Right lobe of liver (tissue), 6 donors: ENCODE data around the gene PDGFB. TPM values are rescaled to one million over a fixed set of nuclear protein-coding genes. Genes with fewer than 3 reads are reported as not detected.
A peak's percentile ranks its signal among the peaks of the same experiment; 100 is the strongest.

ENCODE experiments used
- ATAC-seq, 4 donors: fragments of 200-7000 bp; cut with Tn5 transposase; one replicate each; pipeline ENCODE4 v1.9.1; 2020; ENCODE audit warnings: mild to moderate bottlenecking in 4 of 4, moderate library complexity in 4 of 4
- DNase-seq, 3 donors: peaks; one replicate each; pipeline ENCODE4 v3.0.0-alpha.2; 2020
- H3K27ac ChIP-seq, 3 donors: fragments of 200-600 bp; one replicate each; pipeline ENCODE4 v1.8.0; 2022
- H3K27me3 ChIP-seq, 2 donors: fragments of 200-600 bp; one replicate each; pipeline ENCODE4 v1.8.0; 2022
- H3K36me3 ChIP-seq, 4 donors: fragments of 200-600 bp; sonication (generic) in 1 of 4; one replicate each; pipeline versions ENCODE4 v1.5.1 to v1.8.0; 2017 to 2022; ENCODE audit warnings: control low read depth in 1 of 4
- H3K4me1 ChIP-seq, 4 donors: fragments of 200-600 bp; sonication (generic) in 1 of 4; one replicate each; pipeline versions ENCODE4 v1.5.1 to v1.8.0; 2017 to 2022; ENCODE audit warnings: control low read depth in 1 of 4
- H3K4me3 ChIP-seq, 3 donors: fragments of 200-600 bp; one replicate each; pipeline ENCODE4 v1.8.0; 2022
- H3K9me3 ChIP-seq, 4 donors: fragments of 200-600 bp; sonication (generic) in 1 of 4; one replicate each; pipeline versions ENCODE4 v1.5.1 to v1.8.0; 2017 to 2022; ENCODE audit warnings: control low read depth in 1 of 4
- POLR2A ChIP-seq: fragments of 450-650 bp; IDR thresholded peaks from one replicate; pipeline ENCODE4 v1.6.1; 2017; ENCODE audit warnings: antibody characterized with exemption, mild to moderate bottlenecking
- WGBS: methylation state at CpG from one replicate; pipeline ENCODE4 v1.1.6; 2018; ENCODE audit warnings: low coverage, low lambda C conversion rate; ENCODE audit not compliant: insufficient coverage; ENCODE audit errors: missing lambda C conversion rate; 5-methylcytosine and 5-hydroxymethylcytosine counted together
- intact Hi-C, 2 donors: fragments of 100-400 bp; cut with DNase I; formaldehyde crosslinking; loops; one replicate each; pipeline versions ENCODE4 v1.11.2 to v1.14.1; 2022
- total RNA-seq, 6 experiments: library from RNA; depleted of rRNA in 2 of 6; stranded (reverse); fragments of >200 nt in 2 of 6; fragmentation: NEBNext Ultra II Directional in 3 of 6; extraction: Animal tissue kit (Norgen Biotek cat#: 25700) in 3 of 6; gene quantifications; one replicate each; pipeline versions ENCODE4 v1.1.0 to v1.2.4, GENCODE V29; 2016 to 2023
- TF ChIP-seq, protein P1 (sequence below), 4 donors: fragments of 200-600 bp in 3 of 4; fragments of 450-650 bp in 1 of 4; IDR thresholded peaks; one replicate each; pipeline versions ENCODE4 v1.5.1 to v1.8.0; 2016 to 2022; ENCODE audit warnings: antibody characterized with exemption in 4 of 4, mild to moderate bottlenecking in 2 of 4
- donor health status: DM: no; HTN: yes; CAD: no.
- donor health status: DM: no; HTN: no; CAD: no.
- donor health status: DM: no; HTN: no; CAD: no.
- donor health status: DM: no; HTN: yes; CAD: no.
- donor health status: DM: no; HTN: yes; CAD: no.

Gene PDGFB
- total RNA-seq, 6 experiments from 2014 or later, result 0.90 to 10.2 (median 3.3) TPM

DNA sequence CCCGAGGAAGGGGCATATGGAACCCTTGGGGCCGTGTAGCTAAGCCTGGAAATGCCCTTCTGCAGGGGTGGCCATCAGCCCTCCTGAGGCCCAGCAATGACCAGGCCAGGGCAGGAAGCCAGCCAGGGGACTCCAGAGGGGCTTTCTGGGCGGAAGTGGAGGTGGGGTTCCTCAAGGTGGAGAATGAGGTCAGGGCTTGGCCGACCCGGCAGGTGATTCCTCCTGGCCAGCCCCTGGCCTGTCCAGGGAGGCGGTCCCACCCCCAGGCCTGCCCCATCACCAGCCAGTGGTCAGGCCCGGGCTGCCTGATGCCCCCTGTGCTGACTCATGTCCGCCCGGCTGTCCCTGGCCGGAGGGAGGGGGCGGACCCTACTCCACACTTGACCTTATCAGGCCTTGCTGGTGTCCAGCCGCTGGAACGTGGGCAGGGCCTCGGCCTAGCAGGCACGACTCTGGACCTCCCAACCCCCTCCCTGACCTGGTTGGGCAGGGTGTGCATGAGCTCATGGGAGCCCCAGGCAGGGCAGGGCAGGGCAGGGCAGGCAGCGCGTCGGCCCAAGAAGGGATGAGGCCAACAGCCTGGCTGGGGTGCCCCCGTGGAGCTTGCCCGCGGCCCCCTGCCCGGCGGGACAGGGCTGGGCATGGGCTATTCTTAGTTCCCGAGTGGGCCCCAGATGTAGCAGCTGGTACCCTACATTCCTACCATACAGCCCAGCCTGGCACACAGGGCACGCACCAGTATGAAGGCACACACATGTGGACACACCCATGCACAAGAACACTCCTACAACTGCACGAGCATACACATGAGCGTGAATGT, 38.8 kb upstream of the PDGFB start:
- Histone ChIP-seq H3K4me1 (no peaks in the 10 kb centered on the region), H3K27ac (peak overlapping the region; percentile 36 to 65 (median 47)), H3K9me3 (no peaks in the 10 kb centered on the region), H3K27me3 (no peaks in the 10 kb centered on the region), H3K36me3 (no peaks in the 10 kb centered on the region), H3K4me3 (no peak overlapping the region)
- TF ChIP-seq, protein P1, sequence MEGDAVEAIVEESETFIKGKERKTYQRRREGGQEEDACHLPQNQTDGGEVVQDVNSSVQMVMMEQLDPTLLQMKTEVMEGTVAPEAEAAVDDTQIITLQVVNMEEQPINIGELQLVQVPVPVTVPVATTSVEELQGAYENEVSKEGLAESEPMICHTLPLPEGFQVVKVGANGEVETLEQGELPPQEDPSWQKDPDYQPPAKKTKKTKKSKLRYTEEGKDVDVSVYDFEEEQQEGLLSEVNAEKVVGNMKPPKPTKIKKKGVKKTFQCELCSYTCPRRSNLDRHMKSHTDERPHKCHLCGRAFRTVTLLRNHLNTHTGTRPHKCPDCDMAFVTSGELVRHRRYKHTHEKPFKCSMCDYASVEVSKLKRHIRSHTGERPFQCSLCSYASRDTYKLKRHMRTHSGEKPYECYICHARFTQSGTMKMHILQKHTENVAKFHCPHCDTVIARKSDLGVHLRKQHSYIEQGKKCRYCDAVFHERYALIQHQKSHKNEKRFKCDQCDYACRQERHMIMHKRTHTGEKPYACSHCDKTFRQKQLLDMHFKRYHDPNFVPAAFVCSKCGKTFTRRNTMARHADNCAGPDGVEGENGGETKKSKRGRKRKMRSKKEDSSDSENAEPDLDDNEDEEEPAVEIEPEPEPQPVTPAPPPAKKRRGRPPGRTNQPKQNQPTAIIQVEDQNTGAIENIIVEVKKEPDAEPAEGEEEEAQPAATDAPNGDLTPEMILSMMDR (IDR thresholded peaks at IDR 0.05), result no peak
- peak; percentile 28 for TF ChIP-seq POLR2A
- intact Hi-C loops, result no loop called here
- DNase-seq (peak; percentile 68 to 89 (median 74)), ATAC-seq (peak; percentile 75 to 86 (median 82))
- 35% methylated on average over 5 of the region's 27 CpGs for whole genome bisulfite sequencing

DNA sequence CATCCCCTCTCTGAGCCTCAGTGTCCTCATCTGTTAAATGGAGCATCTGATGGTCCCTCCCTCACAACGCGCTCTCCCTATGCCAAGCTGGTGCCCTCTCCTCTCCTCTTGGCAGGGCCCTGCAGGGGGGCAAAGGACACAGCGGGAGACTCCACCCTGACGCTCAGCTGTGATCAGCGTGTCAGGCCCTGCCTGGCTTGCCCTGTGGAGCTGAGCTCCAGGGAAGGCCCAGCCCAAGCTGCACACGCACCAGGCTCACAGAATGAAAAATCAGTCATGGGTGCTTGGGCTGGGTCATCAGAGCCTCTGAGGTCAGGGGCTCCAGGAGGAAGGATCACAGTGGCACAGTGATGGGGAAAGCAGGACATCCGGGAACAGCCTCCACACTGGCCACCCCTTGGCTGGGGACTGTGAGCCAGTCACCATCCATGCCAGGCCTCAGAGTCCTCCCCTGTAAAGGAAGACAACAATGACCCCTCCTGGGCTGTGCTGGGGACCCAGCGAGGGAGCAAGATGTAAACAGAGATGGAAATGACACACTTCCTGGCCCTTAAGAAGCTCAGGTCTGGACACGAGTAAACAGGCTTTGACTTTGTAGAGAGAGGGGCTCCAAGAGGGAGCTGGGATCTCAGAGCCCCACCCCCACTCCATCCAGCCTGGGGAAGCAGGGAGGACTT, 38.0 kb upstream of the PDGFB start:
- WGBS, result 27% methylated on average over 5 of the region's 9 CpGs
- Histone ChIP-seq H3K9me3 (no peaks in the 10 kb centered on the region), H3K27me3 (no peaks in the 10 kb centered on the region), H3K4me1 (no peaks in the 10 kb centered on the region), H3K36me3 (no peaks in the 10 kb centered on the region), H3K27ac (peak overlapping the region; percentile 36 to 65 (median 47)), H3K4me3 (no peak overlapping the region)
- ATAC-seq, result peak; percentile 45 to 72 (median 65)
- DNase-seq, result peak in 1 of 3 donors; percentile 48
- TF ChIP-seq, protein P1 (IDR thresholded peaks at IDR 0.05), result no peak
- TF ChIP-seq POLR2A, result no peak
- intact Hi-C loops, result no loop called here

DNA sequence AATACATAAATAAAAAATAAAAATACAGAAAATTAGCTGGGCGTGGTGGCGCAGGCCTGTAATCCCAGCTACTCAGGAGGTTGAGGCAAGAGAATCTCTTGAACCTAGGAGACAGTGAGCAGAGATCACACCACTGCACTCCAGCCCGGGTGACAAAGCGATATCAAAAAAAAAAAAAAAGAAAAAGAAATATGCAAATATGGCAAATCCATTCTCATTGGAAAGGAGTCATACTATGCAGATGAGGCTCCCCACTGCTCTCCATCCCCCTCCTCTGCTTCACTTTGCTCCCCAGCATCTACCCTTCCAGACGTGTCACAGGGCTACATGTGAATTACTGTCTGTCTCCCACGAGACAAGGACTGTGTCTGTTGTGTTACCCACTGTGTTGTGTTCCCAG, 36.3 kb upstream of the PDGFB start:
- no peak for ATAC-seq

DNA sequence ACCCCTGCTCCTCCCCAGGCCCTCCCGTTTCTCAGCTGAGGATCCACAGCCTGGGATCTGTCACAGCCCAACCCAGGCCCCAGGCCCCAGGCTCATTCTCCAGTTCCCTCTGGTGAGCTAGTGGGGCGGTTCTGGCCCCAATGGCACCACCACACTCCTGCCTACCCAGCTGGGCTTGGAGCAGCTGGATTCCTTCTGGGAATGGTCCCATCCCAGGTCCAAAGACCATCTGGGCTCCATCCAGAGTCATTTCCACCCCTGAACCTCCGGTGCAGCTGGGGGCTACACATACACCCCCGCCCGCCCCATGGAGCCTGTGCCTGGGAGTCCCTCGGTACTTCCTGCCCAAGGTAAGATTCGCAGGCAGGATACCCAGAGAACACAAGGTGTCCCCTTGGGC, 35.5 kb upstream of the PDGFB start:
- intact Hi-C loops, result no loop called here
- no peak for TF ChIP-seq POLR2A
- TF ChIP-seq, protein P1 (IDR thresholded peaks at IDR 0.05), result no peak
- DNase-seq, result no peak
- 60% methylated on average over 2 of the region's 7 CpGs for WGBS
- no peaks in the 10 kb centered on the region for H3K27me3 ChIP-seq
- H3K36me3 ChIP-seq, result no peaks in the 10 kb centered on the region
- ATAC-seq, result no peak
- H3K9me3 ChIP-seq, result no peaks in the 10 kb centered on the region
- H3K27ac ChIP-seq, result no peak overlapping the region
- no peak overlapping the region for H3K4me3 ChIP-seq
- H3K4me1 ChIP-seq, result no peaks in the 10 kb centered on the region

More for the DNA sequence above, 36.3 kb upstream of the PDGFB start:
- WGBS, result 86% methylated on average over 4 of the region's 6 CpGs
- TF ChIP-seq, protein P1 (IDR thresholded peaks at IDR 0.05), result no peak
- TF ChIP-seq POLR2A, result no peak
- Histone ChIP-seq H3K4me1 (no peaks in the 10 kb centered on the region), H3K36me3 (no peaks in the 10 kb centered on the region), H3K27me3 (no peaks in the 10 kb centered on the region), H3K9me3 (no peaks in the 10 kb centered on the region), H3K4me3 (no peak overlapping the region), H3K27ac (no peak overlapping the region)
- no peak for DNase-seq
- intact Hi-C loops, result no loop called here
